Measurements from ENCODE around the gene TRIM71.

DNA sequence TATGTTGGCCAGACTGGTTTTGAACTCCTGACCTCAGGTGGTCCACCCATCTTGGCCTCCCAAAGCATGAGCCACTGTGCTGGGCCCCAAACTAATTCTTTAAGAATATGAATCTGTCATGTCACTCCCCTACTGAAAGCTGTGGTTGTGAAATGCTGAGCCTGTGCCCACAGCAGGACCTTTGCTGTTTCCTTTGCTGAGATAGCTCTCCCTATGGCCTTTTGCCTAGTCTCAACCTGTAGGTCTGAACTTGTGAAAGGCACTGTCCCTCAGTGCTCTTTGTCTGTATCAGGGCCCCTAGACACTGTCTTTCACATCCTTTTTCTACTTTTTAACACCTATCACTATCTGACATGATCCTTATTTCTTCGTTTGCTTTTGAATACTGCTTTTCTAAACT, 70.9 kb downstream of the TRIM71 start:
- TF ChIP-seq POLR2AphosphoS5 (IDR thresholded peaks at IDR 0.05; ENCODE audit: low read depth, low read length) (no peak), POLR2A (IDR thresholded peaks at IDR 0.05; ENCODE audit: borderline replicate concordance, extremely low read depth, insufficient read depth, insufficient read length) (no peak), SP1 (IDR thresholded peaks at IDR 0.05; ENCODE audit: low read depth) (no peak), CBX3 (IDR thresholded peaks at IDR 0.05; ENCODE audit: low read depth) (no peak), EZH2 (IDR thresholded peaks at IDR 0.05) (no peak), TCF7L2 (IDR thresholded peaks at IDR 0.05; ENCODE audit: borderline replicate concordance, extremely low read depth, insufficient read depth, insufficient read length) (no peak), RAD21 (IDR thresholded peaks at IDR 0.05; ENCODE audit: low read depth) (no peak), EZH2phosphoT487 (IDR thresholded peaks at IDR 0.05; ENCODE audit: borderline replicate concordance) (no peak)
- TF ChIP-seq, protein P1, sequence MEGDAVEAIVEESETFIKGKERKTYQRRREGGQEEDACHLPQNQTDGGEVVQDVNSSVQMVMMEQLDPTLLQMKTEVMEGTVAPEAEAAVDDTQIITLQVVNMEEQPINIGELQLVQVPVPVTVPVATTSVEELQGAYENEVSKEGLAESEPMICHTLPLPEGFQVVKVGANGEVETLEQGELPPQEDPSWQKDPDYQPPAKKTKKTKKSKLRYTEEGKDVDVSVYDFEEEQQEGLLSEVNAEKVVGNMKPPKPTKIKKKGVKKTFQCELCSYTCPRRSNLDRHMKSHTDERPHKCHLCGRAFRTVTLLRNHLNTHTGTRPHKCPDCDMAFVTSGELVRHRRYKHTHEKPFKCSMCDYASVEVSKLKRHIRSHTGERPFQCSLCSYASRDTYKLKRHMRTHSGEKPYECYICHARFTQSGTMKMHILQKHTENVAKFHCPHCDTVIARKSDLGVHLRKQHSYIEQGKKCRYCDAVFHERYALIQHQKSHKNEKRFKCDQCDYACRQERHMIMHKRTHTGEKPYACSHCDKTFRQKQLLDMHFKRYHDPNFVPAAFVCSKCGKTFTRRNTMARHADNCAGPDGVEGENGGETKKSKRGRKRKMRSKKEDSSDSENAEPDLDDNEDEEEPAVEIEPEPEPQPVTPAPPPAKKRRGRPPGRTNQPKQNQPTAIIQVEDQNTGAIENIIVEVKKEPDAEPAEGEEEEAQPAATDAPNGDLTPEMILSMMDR (IDR thresholded peaks at IDR 0.05 in 2 of 3, conservative IDR thresholded peaks at IDR 0.05 in 1 of 3; ENCODE audit: borderline replicate concordance in 1 of 3, insufficient read depth in 1 of 3, low read depth in 2 of 3, low read length in 2 of 3): no peak
- TF ChIP-seq, protein P2, sequence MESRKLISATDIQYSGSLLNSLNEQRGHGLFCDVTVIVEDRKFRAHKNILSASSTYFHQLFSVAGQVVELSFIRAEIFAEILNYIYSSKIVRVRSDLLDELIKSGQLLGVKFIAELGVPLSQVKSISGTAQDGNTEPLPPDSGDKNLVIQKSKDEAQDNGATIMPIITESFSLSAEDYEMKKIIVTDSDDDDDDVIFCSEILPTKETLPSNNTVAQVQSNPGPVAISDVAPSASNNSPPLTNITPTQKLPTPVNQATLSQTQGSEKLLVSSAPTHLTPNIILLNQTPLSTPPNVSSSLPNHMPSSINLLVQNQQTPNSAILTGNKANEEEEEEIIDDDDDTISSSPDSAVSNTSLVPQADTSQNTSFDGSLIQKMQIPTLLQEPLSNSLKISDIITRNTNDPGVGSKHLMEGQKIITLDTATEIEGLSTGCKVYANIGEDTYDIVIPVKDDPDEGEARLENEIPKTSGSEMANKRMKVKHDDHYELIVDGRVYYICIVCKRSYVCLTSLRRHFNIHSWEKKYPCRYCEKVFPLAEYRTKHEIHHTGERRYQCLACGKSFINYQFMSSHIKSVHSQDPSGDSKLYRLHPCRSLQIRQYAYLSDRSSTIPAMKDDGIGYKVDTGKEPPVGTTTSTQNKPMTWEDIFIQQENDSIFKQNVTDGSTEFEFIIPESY (IDR thresholded peaks at IDR 0.05; ENCODE audit: extremely low read depth, insufficient replicate concordance, low read length): no peak

All from HCT116 (cell line).